Measurements from ENCODE around the gene ZDHHC14.

The ZDHHC14 gene

DNA sequence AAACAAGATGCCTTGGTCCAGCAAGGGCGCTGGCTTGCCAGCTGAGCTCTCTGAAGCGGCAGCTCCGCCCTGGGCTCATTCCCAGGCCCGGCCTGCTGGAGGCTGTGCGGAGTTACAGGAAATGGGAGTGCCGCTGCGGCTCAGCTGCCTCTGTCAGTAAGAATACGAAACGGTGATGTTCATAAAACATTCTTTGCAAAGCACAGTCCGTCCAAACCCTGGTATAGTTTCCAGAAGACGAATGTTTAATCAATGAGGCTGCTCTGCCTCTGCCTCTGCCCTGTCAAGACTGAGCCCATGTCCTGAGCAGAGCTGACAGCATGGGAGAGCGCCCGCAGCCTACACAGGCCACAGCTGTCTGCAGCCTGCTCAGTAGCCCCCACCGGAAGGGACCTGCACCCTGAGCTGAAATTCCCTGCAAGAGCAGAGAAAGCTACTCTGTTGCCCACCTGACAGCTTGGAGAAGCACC lies 288.8 kb downstream of the ZDHHC14 start:
- Histone ChIP-seq H3K36me3 (ENCODE audit: low read length) (no peaks in the 10 kb centered on the region), H3F3A (ENCODE audit: insufficient read depth) (no peaks in the 10 kb centered on the region), H2AFZ (ENCODE audit: low read depth, low read length, severe bottlenecking) (no peak overlapping the region), H3K9me2 (replicated peaks; ENCODE audit: insufficient read depth, low read length) (no peaks in the 10 kb centered on the region), H3K9ac (ENCODE audit: low read length) (no peak overlapping the region), H4K20me1 (ENCODE audit: low read depth, low read length) (no peaks in the 10 kb centered on the region), H3K4me3 (ENCODE audit: insufficient read depth, low read length, poor library complexity, severe bottlenecking) (no peak overlapping the region), H3K27me3 (ENCODE audit: low read length) (no peaks in the 10 kb centered on the region), H3K9me3 (ENCODE audit: insufficient read depth, low read length) (no peaks in the 10 kb centered on the region), H3K79me2 (ENCODE audit: insufficient read depth, low read length) (no peaks in the 10 kb centered on the region), H3K4me2 (ENCODE audit: low read depth, low read length, poor library complexity, severe bottlenecking) (no peak overlapping the region), H3K27ac (ENCODE audit: low read depth, low read length) (no peak overlapping the region)
- no peak for TF ChIP-seq EZH2phosphoT487 (conservative IDR thresholded peaks at IDR 0.05; ENCODE audit: low read length)
- TF ChIP-seq, protein P1, sequence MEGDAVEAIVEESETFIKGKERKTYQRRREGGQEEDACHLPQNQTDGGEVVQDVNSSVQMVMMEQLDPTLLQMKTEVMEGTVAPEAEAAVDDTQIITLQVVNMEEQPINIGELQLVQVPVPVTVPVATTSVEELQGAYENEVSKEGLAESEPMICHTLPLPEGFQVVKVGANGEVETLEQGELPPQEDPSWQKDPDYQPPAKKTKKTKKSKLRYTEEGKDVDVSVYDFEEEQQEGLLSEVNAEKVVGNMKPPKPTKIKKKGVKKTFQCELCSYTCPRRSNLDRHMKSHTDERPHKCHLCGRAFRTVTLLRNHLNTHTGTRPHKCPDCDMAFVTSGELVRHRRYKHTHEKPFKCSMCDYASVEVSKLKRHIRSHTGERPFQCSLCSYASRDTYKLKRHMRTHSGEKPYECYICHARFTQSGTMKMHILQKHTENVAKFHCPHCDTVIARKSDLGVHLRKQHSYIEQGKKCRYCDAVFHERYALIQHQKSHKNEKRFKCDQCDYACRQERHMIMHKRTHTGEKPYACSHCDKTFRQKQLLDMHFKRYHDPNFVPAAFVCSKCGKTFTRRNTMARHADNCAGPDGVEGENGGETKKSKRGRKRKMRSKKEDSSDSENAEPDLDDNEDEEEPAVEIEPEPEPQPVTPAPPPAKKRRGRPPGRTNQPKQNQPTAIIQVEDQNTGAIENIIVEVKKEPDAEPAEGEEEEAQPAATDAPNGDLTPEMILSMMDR (IDR thresholded peaks at IDR 0.05; ENCODE audit: insufficient read depth, low read length, poor library complexity, severe bottlenecking), result no peak

DNA sequence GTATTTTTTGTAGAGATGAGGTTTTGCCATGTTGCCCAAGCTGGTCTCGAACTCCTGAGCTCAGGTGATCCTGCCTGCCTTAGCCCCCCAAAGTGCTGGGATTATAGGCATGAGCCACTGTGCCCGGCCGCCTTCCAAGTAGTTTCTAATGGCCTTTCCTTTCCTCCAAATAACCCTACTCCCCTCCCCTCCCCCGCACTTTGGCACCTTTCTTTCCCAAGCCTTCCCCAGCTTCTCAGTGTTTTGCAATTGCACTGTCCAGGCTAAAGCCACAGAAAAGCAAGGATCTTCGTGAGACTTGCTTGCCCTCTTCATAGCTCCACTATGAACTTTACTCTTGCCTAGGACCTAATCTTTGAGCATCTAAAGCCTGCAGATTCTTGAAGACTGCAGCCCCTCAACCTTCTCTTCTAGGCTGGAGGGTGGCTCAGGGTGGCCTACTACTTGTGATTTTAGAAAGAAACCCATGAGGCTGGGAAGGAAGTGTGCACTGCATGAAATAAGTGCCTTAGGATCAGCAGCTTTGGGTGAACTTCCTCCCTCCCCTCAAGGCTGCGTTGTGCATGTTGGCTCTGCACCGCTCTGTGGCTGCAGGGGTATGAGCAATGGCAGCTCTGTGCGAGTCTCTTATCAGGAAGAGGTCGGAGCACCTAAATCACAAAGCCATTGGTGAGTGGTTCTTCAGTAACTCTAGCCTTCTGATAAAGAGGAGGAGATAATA lies 289.6 kb downstream of the ZDHHC14 start:
- H3K27me3 ChIP-seq (ENCODE audit: low read length), result no peaks in the 10 kb centered on the region
- H3K9ac ChIP-seq (ENCODE audit: low read length), result no peak overlapping the region
- H3K79me2 ChIP-seq (ENCODE audit: insufficient read depth, low read length), result no peaks in the 10 kb centered on the region
- no peaks in the 10 kb centered on the region for H3K9me3 ChIP-seq (ENCODE audit: insufficient read depth, low read length)
- no peaks in the 10 kb centered on the region for H3F3A ChIP-seq (ENCODE audit: insufficient read depth)
- no peak overlapping the region for H3K27ac ChIP-seq (ENCODE audit: low read depth, low read length)
- no peak overlapping the region for H2AFZ ChIP-seq (ENCODE audit: low read depth, low read length, severe bottlenecking)
- H3K36me3 ChIP-seq (ENCODE audit: low read length), result no peaks in the 10 kb centered on the region
- H3K4me3 ChIP-seq (ENCODE audit: insufficient read depth, low read length, poor library complexity, severe bottlenecking), result no peak overlapping the region
- no peak overlapping the region for H3K4me2 ChIP-seq (ENCODE audit: low read depth, low read length, poor library complexity, severe bottlenecking)
- no peaks in the 10 kb centered on the region for H3K9me2 ChIP-seq (replicated peaks; ENCODE audit: insufficient read depth, low read length)
- H4K20me1 ChIP-seq (ENCODE audit: low read depth, low read length), result no peaks in the 10 kb centered on the region
- TF ChIP-seq, protein P1 (IDR thresholded peaks at IDR 0.05; ENCODE audit: insufficient read depth, low read length, poor library complexity, severe bottlenecking), result no peak
- TF ChIP-seq EZH2phosphoT487 (conservative IDR thresholded peaks at IDR 0.05; ENCODE audit: low read length), result no peak

DNA sequence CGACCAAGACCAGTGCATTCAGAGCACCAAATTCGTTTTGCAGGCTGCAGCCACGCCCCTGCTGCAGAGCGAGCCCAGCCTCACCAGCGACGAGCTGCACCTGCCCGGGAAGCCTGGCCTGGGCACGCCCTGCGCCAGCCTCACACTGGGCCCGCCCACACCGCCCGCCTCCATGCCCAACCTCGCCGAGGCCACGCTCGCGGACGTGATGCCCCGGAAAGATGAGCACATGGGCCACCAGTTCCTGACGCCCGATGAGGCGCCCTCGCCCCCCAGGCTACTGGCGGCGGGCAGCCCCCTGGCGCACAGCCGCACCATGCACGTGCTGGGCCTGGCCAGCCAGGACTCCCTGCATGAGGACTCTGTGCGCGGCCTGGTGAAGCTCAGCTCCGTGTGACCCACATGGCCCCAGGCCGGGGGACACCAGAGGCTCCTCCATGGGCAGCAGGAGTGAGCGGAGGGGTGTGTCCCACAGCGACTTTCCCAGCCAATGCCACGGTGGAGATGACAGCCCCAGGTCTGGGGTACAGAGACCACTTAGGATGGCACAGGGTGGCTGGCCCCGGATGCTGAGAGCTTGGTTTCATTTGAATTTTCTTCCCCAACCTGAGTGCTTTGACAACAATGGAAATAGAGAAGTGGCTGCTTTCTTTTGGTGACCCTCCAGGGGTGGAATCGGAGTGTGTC lies 291.9 kb downstream of the ZDHHC14 start:
- no peak overlapping the region for H3K9ac ChIP-seq (ENCODE audit: low read length)
- H3K9me2 ChIP-seq (replicated peaks; ENCODE audit: insufficient read depth, low read length), result no peaks in the 10 kb centered on the region
- no peak overlapping the region for H2AFZ ChIP-seq (ENCODE audit: low read depth, low read length, severe bottlenecking)
- H3F3A ChIP-seq (ENCODE audit: insufficient read depth), result no peaks in the 10 kb centered on the region
- no peaks in the 10 kb centered on the region for H3K79me2 ChIP-seq (ENCODE audit: insufficient read depth, low read length)
- TF ChIP-seq, protein P1 (IDR thresholded peaks at IDR 0.05; ENCODE audit: insufficient read depth, low read length, poor library complexity, severe bottlenecking), result no peak
- TF ChIP-seq EZH2phosphoT487 (conservative IDR thresholded peaks at IDR 0.05; ENCODE audit: low read length), result no peak
- H3K4me3 ChIP-seq (ENCODE audit: insufficient read depth, low read length, poor library complexity, severe bottlenecking), result no peak overlapping the region
- H3K4me2 ChIP-seq (ENCODE audit: low read depth, low read length, poor library complexity, severe bottlenecking), result no peak overlapping the region
- H3K9me3 ChIP-seq (ENCODE audit: insufficient read depth, low read length), result no peaks in the 10 kb centered on the region
- no peaks in the 10 kb centered on the region for H4K20me1 ChIP-seq (ENCODE audit: low read depth, low read length)
- H3K27ac ChIP-seq (ENCODE audit: low read depth, low read length), result no peak overlapping the region
- H3K36me3 ChIP-seq (ENCODE audit: low read length), result no peaks in the 10 kb centered on the region
- no peaks in the 10 kb centered on the region for H3K27me3 ChIP-seq (ENCODE audit: low read length)
